ENCODE measurements around the gene PADI1. TPM values are rescaled to one million over a fixed set of nuclear protein-coding genes. Genes with fewer than 3 reads are reported as not detected.

PADI1 gene
- total and polyA plus RNA-seq, 10 donors, result 0.03 to 0.76 (median 0.31) TPM; not detected in 4

GRCh38 chr1:17289721-17290120 lies 84.8 kb downstream of the PADI1 start:
- Histone ChIP-seq H3K4me1 (peaks cover 0 to 20% (median 0%) of the 10 kb centered on the region in 6 donors), H3K27me3 (replicated peaks in 1 of 7) (peaks cover 0 to 58% (median 0%) of the 10 kb centered on the region in 7 donors), H3K27ac (no peak overlapping the region), H3K36me3 (no peaks in the 10 kb centered on the region), H3K9me3 (no peaks in the 10 kb centered on the region), H3K4me3 (no peak overlapping the region)
- intact Hi-C loops (cut with DNase I; ENCODE audit: low total_unique reads), result no loop called here
- DNase-seq, result peak; percentile 1
- WGBS, 5 donors, result 49 to 72% (median 61%) methylated on average over 2 of the region's 2 CpGs
- TF ChIP-seq POLR2AphosphoS5 (IDR thresholded peaks at IDR 0.05) (no peak), POLR2A (IDR thresholded peaks at IDR 0.05) (no peak), CTCF (IDR thresholded peaks at IDR 0.05 in 8 of 11, conservative IDR thresholded peaks at IDR 0.05 in 3 of 11) (no peak)

GRCh38 chr1:17290553-17290952 lies 85.6 kb downstream of the PADI1 start:
- intact Hi-C loops (cut with DNase I; ENCODE audit: low total_unique reads), result no loop called here
- Histone ChIP-seq H3K27ac (no peak overlapping the region), H3K4me1 (peaks cover 0 to 20% (median 0%) of the 10 kb centered on the region in 6 donors), H3K4me3 (no peak overlapping the region), H3K36me3 (no peaks in the 10 kb centered on the region), H3K27me3 (replicated peaks in 1 of 7) (peaks cover 0 to 55% (median 0%) of the 10 kb centered on the region in 7 donors), H3K9me3 (no peaks in the 10 kb centered on the region)
- no peak for DNase-seq
- 85 to 98% (median 92%) methylated on average over 3 of the region's 3 CpGs for WGBS, 5 donors
- no peak for TF ChIP-seq CTCF (IDR thresholded peaks at IDR 0.05 in 8 of 11, conservative IDR thresholded peaks at IDR 0.05 in 3 of 11)
- no peak for TF ChIP-seq POLR2A (IDR thresholded peaks at IDR 0.05)
- no peak for TF ChIP-seq POLR2AphosphoS5 (IDR thresholded peaks at IDR 0.05)

- peaks cover 0 to 56% (median 0%) of the 10 kb centered on the region in 7 donors for H3K27me3 ChIP-seq (replicated peaks in 1 of 7)
- whole genome bisulfite sequencing, 5 donors, result 55 to 64% (median 57%) methylated on average over 7 of the region's 7 CpGs
- no peak for DNase-seq
- H3K27ac ChIP-seq, result no peak overlapping the region
- H3K4me3 ChIP-seq, result no peak overlapping the region
- TF ChIP-seq POLR2A (IDR thresholded peaks at IDR 0.05), result no peak
- TF ChIP-seq POLR2AphosphoS5 (IDR thresholded peaks at IDR 0.05), result no peak
- TF ChIP-seq CTCF (IDR thresholded peaks at IDR 0.05 in 8 of 11, conservative IDR thresholded peaks at IDR 0.05 in 3 of 11), result no peak
- H3K9me3 ChIP-seq, result no peaks in the 10 kb centered on the region
- peaks cover 0 to 4% (median 0%) of the 10 kb centered on the region in 6 donors for H3K4me1 ChIP-seq
- H3K36me3 ChIP-seq, result no peaks in the 10 kb centered on the region
- intact Hi-C loops (cut with DNase I; ENCODE audit: low total_unique reads), result no loop called here
These were observed 87.6 kb downstream of the PADI1 start for GRCh38 chr1:17292299-17293160.

GRCh38 chr1:17293681-17294425 lies 88.9 kb downstream of the PADI1 start:
- TF ChIP-seq POLR2A (IDR thresholded peaks at IDR 0.05), result no peak
- TF ChIP-seq CTCF (IDR thresholded peaks at IDR 0.05 in 8 of 11, conservative IDR thresholded peaks at IDR 0.05 in 3 of 11), result no peak
- no peak for TF ChIP-seq POLR2AphosphoS5 (IDR thresholded peaks at IDR 0.05)
- H3K9me3 ChIP-seq, result peaks cover 0 to 1% (median 0%) of the 10 kb centered on the region in 8 donors
- intact Hi-C loops (cut with DNase I; ENCODE audit: low total_unique reads), result no loop called here
- H3K27me3 ChIP-seq (replicated peaks in 1 of 7), result peaks cover 0 to 49% (median 0%) of the 10 kb centered on the region in 7 donors
- no peak overlapping the region for H3K27ac ChIP-seq
- H3K36me3 ChIP-seq, result no peaks in the 10 kb centered on the region
- WGBS, 5 donors, result 38 to 55% (median 46%) methylated on average over 14 of the region's 14 CpGs
- H3K4me3 ChIP-seq, result no peak overlapping the region
- peak; percentile 27 for DNase-seq
- H3K4me1 ChIP-seq, result no peaks in the 10 kb centered on the region

Data from spleen (tissue), 11 donors.